BJ (cell line): ENCODE data around the gene BCAS3. TPM values are rescaled to one million over a fixed set of nuclear protein-coding genes. Genes with fewer than 3 reads are reported as not detected.
A peak's percentile ranks its signal among the peaks of the same experiment; 100 is the strongest.
"Not testable (repeated sequence)": the region's sequence is repeated elsewhere in the genome, so short reads cannot be mapped to it uniquely, and the experiment has no call there.

Experiments
- CTCF ChIA-PET: fragments of 350-600 bp; formaldehyde crosslinking; extraction: SDS; loops from one replicate; lab custom pipeline; 2021; ENCODE audit warnings: antibody characterized with exemption, inconsistent platforms; lab: Yijun Ruan, JAX
- POLR2A ChIA-PET: fragments of 300-600 bp; sonication (Branson Sonifier 250); formaldehyde crosslinking; extraction: SDS; loops from one replicate; lab custom pipeline; 2021; ENCODE audit warnings: antibody characterized with exemption; lab: Charles Lee
- DNase-seq: peaks from one replicate; pipeline ENCODE4 v3.0.0-alpha.2; 2011; ENCODE audit warnings: low read depth
- H3K27me3 ChIP-seq: 2 replicates; pipeline ENCODE4 v1.6.0; 2011; ENCODE audit warnings: low read length; ENCODE audit not compliant: control insufficient read depth, insufficient read depth
- H3K36me3 ChIP-seq: 2 replicates; pipeline ENCODE4 v1.5.1; 2011; ENCODE audit warnings: low read length; ENCODE audit not compliant: control insufficient read depth, insufficient read depth
- H3K4me3 ChIP-seq: 2 replicates; pipeline ENCODE4 v1.5.1; 2011; ENCODE audit warnings: low read depth, mild to moderate bottlenecking, control low read depth, low read length
- polyA plus RNA-seq: library from polyadenylated mRNA; depleted of rRNA; stranded (reverse); fragments of >200 nt; gene quantifications from 2 replicates; pipeline ENCODE4 v1.2.3, GENCODE V29; 2011
- TF ChIP-seq, protein P1 (sequence below): IDR thresholded peaks from 2 replicates; pipeline ENCODE4 v1.5.1; 2011; ENCODE audit warnings: low read depth, mild to moderate bottlenecking, control low read depth, inconsistent platforms, low read length, moderate library complexity; ENCODE audit not compliant: insufficient read depth

The BCAS3 gene
- polyA plus RNA-seq, 1 experiment = 19.5 TPM

GRCh38 chr17:60656499-60656898, 21.2 kb upstream of the BCAS3 start:
- TF ChIP-seq, protein P1, sequence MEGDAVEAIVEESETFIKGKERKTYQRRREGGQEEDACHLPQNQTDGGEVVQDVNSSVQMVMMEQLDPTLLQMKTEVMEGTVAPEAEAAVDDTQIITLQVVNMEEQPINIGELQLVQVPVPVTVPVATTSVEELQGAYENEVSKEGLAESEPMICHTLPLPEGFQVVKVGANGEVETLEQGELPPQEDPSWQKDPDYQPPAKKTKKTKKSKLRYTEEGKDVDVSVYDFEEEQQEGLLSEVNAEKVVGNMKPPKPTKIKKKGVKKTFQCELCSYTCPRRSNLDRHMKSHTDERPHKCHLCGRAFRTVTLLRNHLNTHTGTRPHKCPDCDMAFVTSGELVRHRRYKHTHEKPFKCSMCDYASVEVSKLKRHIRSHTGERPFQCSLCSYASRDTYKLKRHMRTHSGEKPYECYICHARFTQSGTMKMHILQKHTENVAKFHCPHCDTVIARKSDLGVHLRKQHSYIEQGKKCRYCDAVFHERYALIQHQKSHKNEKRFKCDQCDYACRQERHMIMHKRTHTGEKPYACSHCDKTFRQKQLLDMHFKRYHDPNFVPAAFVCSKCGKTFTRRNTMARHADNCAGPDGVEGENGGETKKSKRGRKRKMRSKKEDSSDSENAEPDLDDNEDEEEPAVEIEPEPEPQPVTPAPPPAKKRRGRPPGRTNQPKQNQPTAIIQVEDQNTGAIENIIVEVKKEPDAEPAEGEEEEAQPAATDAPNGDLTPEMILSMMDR = no peak
- CTCF ChIA-PET = interaction anchor here (0.6 to 0.8 kb wide), 2 partner anchors 17 to 778 kb away, joined by 3 to 4 read pairs; no protein-coding TSS in a partner anchor
- POLR2A ChIA-PET = interaction anchor here (0.7 kb wide), 1 partner anchor 545 kb away, joined by 4 read pairs; no protein-coding TSS in a partner anchor
- no peaks in the 10 kb centered on the region for H3K27me3 ChIP-seq
- no peaks in the 10 kb centered on the region; the same call in none of the 2 replicates for H3K36me3 ChIP-seq
- H3K4me3 ChIP-seq = no peak overlapping the region
- no peak for DNase-seq

- POLR2A ChIA-PET = no interaction called here
- Histone ChIP-seq H3K36me3 (peaks cover 2% of the 10 kb centered on the region), H3K27me3 (no peaks in the 10 kb centered on the region), H3K4me3 (no peak overlapping the region)
- TF ChIP-seq, protein P1 = no peak
- CTCF ChIA-PET = interaction anchor here (1.2 kb wide), 1 partner anchor 30 kb away, joined by 3 read pairs; no protein-coding TSS in a partner anchor
- no peak for DNase-seq
Measured at GRCh38 chr17:60659156-60659555, 18.5 kb upstream of the BCAS3 start.

DNA sequence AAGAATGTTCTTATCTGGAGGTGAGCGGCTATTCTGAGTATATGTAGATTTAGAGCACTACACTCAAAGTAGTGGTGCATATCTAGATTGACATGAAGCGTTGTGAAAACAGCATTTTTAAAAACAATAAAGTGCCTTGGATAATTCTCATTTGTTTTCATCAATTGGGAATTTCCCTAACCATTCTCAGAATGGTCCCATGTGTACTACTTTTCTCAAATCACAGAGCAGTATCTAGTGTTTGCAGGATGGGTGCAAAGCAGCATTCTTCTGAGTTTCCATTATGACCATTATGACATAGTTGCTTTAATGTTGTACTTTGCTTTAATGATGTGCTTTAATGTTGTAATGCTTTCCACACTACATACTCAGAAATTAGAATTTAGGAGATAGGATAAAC, 16.2 kb upstream of the BCAS3 start:
- ChIA-PET POLR2A (no interaction called here), CTCF (interaction anchor here (1.0 to 1.6 kb wide), 2 partner anchors 23 to 59 kb away, joined by 3 read pairs; no protein-coding TSS in a partner anchor)
- TF ChIP-seq, protein P1 = no peak
- Histone ChIP-seq H3K36me3 (peaks cover 5% of the 10 kb centered on the region), H3K4me3 (no peak overlapping the region), H3K27me3 (no peaks in the 10 kb centered on the region)
- DNase-seq = no peak

DNA sequence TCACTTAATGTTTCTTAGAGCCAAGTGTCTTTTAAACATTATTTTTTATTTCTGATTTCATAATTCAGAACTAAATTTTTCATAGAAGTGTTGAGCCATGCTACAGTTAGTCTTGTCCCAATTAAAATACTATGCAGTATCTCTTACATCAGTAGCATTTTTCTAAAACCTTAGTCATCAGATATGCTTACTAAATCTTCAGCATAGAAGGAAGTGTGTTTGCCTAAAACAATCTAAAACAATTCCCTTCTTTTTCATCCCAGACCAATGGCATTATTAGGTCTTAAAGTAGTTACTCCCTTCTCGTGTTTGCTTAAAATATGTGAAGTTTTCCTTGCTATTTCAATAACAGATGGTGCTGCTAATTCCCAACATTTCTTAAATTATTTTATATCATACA, 13.6 kb upstream of the BCAS3 start:
- ChIA-PET POLR2A (no interaction called here), CTCF (no interaction called here)
- Histone ChIP-seq H3K27me3 (no peaks in the 10 kb centered on the region), H3K36me3 (peaks cover 5% of the 10 kb centered on the region), H3K4me3 (no peak overlapping the region)
- TF ChIP-seq, protein P1 = no peak
- peak; percentile 24 for DNase-seq

GRCh38 chr17:60665602-60666001, 12.0 kb upstream of the BCAS3 start:
- TF ChIP-seq, protein P1 = no peak
- Histone ChIP-seq H3K4me3 (no peak overlapping the region), H3K36me3 (peaks cover 5% of the 10 kb centered on the region), H3K27me3 (no peaks in the 10 kb centered on the region)
- DNase-seq = no peak
- CTCF ChIA-PET = interaction anchor here (0.5 to 0.8 kb wide), 2 partner anchors 28 to 37 kb away, joined by 3 read pairs; no protein-coding TSS in a partner anchor
- POLR2A ChIA-PET = no interaction called here

DNA sequence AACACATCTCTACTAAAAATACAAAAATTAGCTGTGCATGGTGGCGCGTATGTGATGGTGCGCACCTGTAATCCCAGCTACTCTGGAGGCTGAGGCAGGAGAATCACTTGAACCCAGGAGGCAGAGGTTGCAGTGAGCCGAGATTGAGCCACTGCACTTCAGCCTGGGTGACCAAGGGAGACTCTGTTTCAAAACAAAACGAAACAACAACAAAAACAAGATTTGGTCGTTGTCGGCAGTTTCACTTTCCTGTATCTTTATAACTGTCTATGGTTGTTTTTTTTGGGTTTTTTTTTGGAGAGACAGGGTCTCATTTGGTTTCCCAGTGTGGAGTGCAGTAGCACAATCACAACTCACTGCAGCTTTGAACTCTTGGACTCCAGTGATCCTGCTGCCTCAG, 8.9 kb upstream of the BCAS3 start:
- H3K36me3 ChIP-seq, H3K4me3 ChIP-seq, H3K27me3 ChIP-seq, DNase-seq, POLR2A ChIA-PET: not testable (repeated sequence)
- CTCF ChIA-PET = interaction anchor here (1.0 to 1.1 kb wide), 2 partner anchors 17 to 28 kb away, joined by 3 read pairs; no protein-coding TSS in a partner anchor
